CD14-positive monocyte (primary cell): ENCODE results near the gene CNPPD1. TPM values are rescaled to one million over a fixed set of nuclear protein-coding genes. Genes with fewer than 3 reads are reported as not detected.

ENCODE experiments used
- DNase-seq, 3 donors: peaks; one replicate each; pipeline ENCODE4 v3.0.0-alpha.2; 2011 to 2022
- H2AFZ ChIP-seq: 2 replicates; pipeline ENCODE4 v1.6.0; 2012; ENCODE audit warnings: mild to moderate bottlenecking, low read depth, low read length, inconsistent platforms; ENCODE audit not compliant: insufficient read depth, poor library complexity, severe bottlenecking
- H3K27ac ChIP-seq, 2 donors: 1 replicate in 1 of 2; 2 replicates in 1 of 2; pipeline ENCODE4 v1.5.1; 2012 to 2013; ENCODE audit warnings: low read length in 2 of 2, control low read depth in 1 of 2, inconsistent platforms in 1 of 2, low read depth in 1 of 2, mild to moderate bottlenecking in 1 of 2
- H3K27me3 ChIP-seq, 2 donors: one replicate each; pipeline versions ENCODE4 v1.6.0 to v1.6.1; 2011 to 2013; ENCODE audit warnings: low read length in 2 of 2; ENCODE audit not compliant: control insufficient read depth in 2 of 2, insufficient read depth in 2 of 2
- H3K36me3 ChIP-seq, 2 donors: replicated peaks in 1 of 2; 1 replicate in 1 of 2; 2 replicates in 1 of 2; pipeline versions ENCODE4 v1.5.1 to v1.6.1; 2012 to 2013; ENCODE audit warnings: low read length in 2 of 2, control low read depth in 1 of 2, inconsistent platforms in 1 of 2, mild to moderate bottlenecking in 1 of 2; ENCODE audit not compliant: insufficient read depth in 2 of 2, control insufficient read depth in 1 of 2
- H3K4me1 ChIP-seq, 2 donors: 1 replicate in 1 of 2; 2 replicates in 1 of 2; pipeline versions ENCODE4 v1.5.1 to v1.6.1; 2012 to 2013; ENCODE audit warnings: low read length in 2 of 2, control low read depth in 1 of 2, inconsistent platforms in 1 of 2, mild to moderate bottlenecking in 1 of 2, moderate library complexity in 1 of 2; ENCODE audit not compliant: insufficient read depth in 2 of 2, control insufficient read depth in 1 of 2
- H3K4me2 ChIP-seq: replicated peaks from 2 replicates; pipeline ENCODE3; 2012; ENCODE audit warnings: low read length, moderate library complexity, mild to moderate bottlenecking; ENCODE audit not compliant: poor library complexity, severe bottlenecking; ENCODE audit errors: extremely low read depth
- H3K4me3 ChIP-seq, 3 experiments: fragments of 200-600 bp in 1 of 3; sonication (generic) in 1 of 3; replicated peaks in 1 of 3; 1 replicate in 2 of 3; 2 replicates in 1 of 3; pipeline ENCODE4 v1.5.1; 2011 to 2013; ENCODE audit warnings: low read length in 3 of 3, mild to moderate bottlenecking in 3 of 3, control low read depth in 2 of 3, low read depth in 2 of 3, inconsistent platforms in 1 of 3, moderate library complexity in 1 of 3
- H3K79me2 ChIP-seq: 2 replicates; pipeline ENCODE4 v1.6.0; 2012; ENCODE audit warnings: mild to moderate bottlenecking, control low read depth, inconsistent platforms, low read length, moderate library complexity; ENCODE audit not compliant: insufficient read depth
- H3K9ac ChIP-seq: 2 replicates; pipeline ENCODE4 v1.6.0; 2017; ENCODE audit warnings: low read length, mild to moderate bottlenecking; ENCODE audit not compliant: insufficient read depth, poor library complexity, severe bottlenecking
- H3K9me3 ChIP-seq, 2 donors: replicated peaks in 1 of 2; 1 replicate in 1 of 2; 2 replicates in 1 of 2; pipeline versions ENCODE4 v1.5.1 to v1.6.1; 2012 to 2013; ENCODE audit warnings: low read length in 2 of 2, control low read depth in 1 of 2; ENCODE audit not compliant: control insufficient read depth in 1 of 2, insufficient read depth in 1 of 2
- H4K20me1 ChIP-seq: 2 replicates; pipeline ENCODE4 v1.6.0; 2012; ENCODE audit warnings: mild to moderate bottlenecking, low read length, control low read depth, moderate library complexity; ENCODE audit not compliant: insufficient read depth
- H3K27ac Mint-ChIP-seq, 7 donors: one replicate each; pipeline ENCODE4 v1.8.0; 2020; ENCODE audit warnings: mild to moderate bottlenecking in 7 of 7, mixed read lengths in 7 of 7, moderate library complexity in 6 of 7, inconsistent platforms in 2 of 7
- H3K27me3 Mint-ChIP-seq, 3 donors: one replicate each; pipeline ENCODE4 v1.8.0; 2021 to 2022; ENCODE audit warnings: low read depth in 3 of 3, mild to moderate bottlenecking in 3 of 3, mixed read lengths in 3 of 3, moderate library complexity in 3 of 3, inconsistent platforms in 1 of 3
- H3K36me3 Mint-ChIP-seq, 2 donors: one replicate each; pipeline ENCODE4 v1.8.0; 2020; ENCODE audit warnings: mixed read lengths in 2 of 2, inconsistent platforms in 1 of 2, mild to moderate bottlenecking in 1 of 2
- H3K4me1 Mint-ChIP-seq: one replicate; pipeline ENCODE4 v1.8.0; 2020; ENCODE audit warnings: mild to moderate bottlenecking, mixed read lengths
- H3K4me3 Mint-ChIP-seq, 2 donors: one replicate each; pipeline ENCODE4 v1.8.0; 2020; ENCODE audit warnings: mild to moderate bottlenecking in 2 of 2, mixed read lengths in 2 of 2, moderate library complexity in 1 of 2
- H3K9me3 Mint-ChIP-seq, 7 donors: one replicate each; pipeline ENCODE4 v1.8.0; 2020 to 2022; ENCODE audit warnings: mixed read lengths in 7 of 7, mild to moderate bottlenecking in 6 of 7, moderate library complexity in 6 of 7, inconsistent platforms in 2 of 7
- CTCF ChIP-seq: fragments of 200-600 bp; IDR thresholded peaks from one replicate; pipeline ENCODE4 v1.8.0; 2022; ENCODE audit warnings: antibody characterized with exemption, mild to moderate bottlenecking
- WGBS: methylation state at CpG from one replicate; pipeline ENCODE4 v1.1.5; 2013; ENCODE audit warnings: missing lambda C conversion rate; ENCODE audit not compliant: insufficient coverage; 5-methylcytosine and 5-hydroxymethylcytosine counted together
- intact Hi-C, 2 donors: fragments of 100-400 bp; cut with micrococcal nuclease; formaldehyde crosslinking; loops; one replicate each; pipeline versions ENCODE4 v1.15.0 to v1.15.1; 2023
- polyA plus RNA-seq, 3 donors: library from polyadenylated mRNA; depleted of rRNA in 1 of 3; unstranded in 2 of 3; stranded (reverse) in 1 of 3; fragments of 300-500 nt in 2 of 3; fragments of >200 nt in 1 of 3; fragmentation: Illumina TruSeq in 2 of 3; gene quantifications; 1 replicate in 2 of 3; 2 replicates in 1 of 3; pipeline ENCODE4 v1.2.3, GENCODE V29; 2012 to 2021

CNPPD1 gene
- polyA plus RNA-seq, 3 donors = 68.8 to 109 (median 71.3) TPM

DNA sequence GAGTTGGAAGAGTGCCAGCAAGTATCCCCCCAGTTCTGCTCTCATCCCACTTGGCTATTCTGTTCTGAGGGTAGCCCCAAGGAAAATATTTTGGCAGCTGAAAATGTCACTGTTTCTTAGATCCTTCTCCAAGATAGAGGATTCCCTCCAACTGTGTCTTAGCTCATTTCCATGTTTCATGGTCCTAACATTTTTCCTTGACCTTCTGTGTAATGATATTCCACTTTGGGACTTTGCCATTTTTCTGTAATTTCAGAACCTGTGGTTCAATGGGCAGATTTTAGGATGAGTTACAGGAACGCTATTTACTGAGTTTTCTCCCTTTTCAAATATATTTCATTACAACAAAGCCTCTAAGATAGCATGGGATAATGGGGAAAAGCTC is 50.8 kb downstream of the CNPPD1 start:
- H4K20me1 ChIP-seq = peaks cover 38% of the 10 kb centered on the region
- H2AFZ ChIP-seq = no peak overlapping the region
- H3K27ac Mint-ChIP-seq = no peak overlapping the region
- no peaks in the 10 kb centered on the region for H3K9me3 ChIP-seq
- intact Hi-C loops = no loop called here
- H3K4me1 ChIP-seq = no peaks in the 10 kb centered on the region
- no peaks in the 10 kb centered on the region for H3K36me3 ChIP-seq
- no peaks in the 10 kb centered on the region for H3K27me3 ChIP-seq
- no peak overlapping the region for H3K4me2 ChIP-seq
- peaks cover 19 to 29% of the 10 kb centered on the region in 2 donors for H3K36me3 Mint-ChIP-seq
- no peaks in the 10 kb centered on the region for H3K79me2 ChIP-seq
- no peak overlapping the region for H3K4me3 ChIP-seq
- H3K9me3 Mint-ChIP-seq = peaks cover 0 to 2% (median 0%) of the 10 kb centered on the region in 7 donors
- H3K27ac ChIP-seq = no peak overlapping the region
- peaks cover 9% of the 10 kb centered on the region for H3K4me1 Mint-ChIP-seq
- TF ChIP-seq CTCF = no peak
- no peak overlapping the region for H3K4me3 Mint-ChIP-seq
- DNase-seq = no peak
- H3K9ac ChIP-seq = no peak overlapping the region
- H3K27me3 Mint-ChIP-seq = peaks cover 0 to 2% (median 1%) of the 10 kb centered on the region in 3 donors
- WGBS = no CpG with 5 or more reads among the region's 1 CpG

DNA sequence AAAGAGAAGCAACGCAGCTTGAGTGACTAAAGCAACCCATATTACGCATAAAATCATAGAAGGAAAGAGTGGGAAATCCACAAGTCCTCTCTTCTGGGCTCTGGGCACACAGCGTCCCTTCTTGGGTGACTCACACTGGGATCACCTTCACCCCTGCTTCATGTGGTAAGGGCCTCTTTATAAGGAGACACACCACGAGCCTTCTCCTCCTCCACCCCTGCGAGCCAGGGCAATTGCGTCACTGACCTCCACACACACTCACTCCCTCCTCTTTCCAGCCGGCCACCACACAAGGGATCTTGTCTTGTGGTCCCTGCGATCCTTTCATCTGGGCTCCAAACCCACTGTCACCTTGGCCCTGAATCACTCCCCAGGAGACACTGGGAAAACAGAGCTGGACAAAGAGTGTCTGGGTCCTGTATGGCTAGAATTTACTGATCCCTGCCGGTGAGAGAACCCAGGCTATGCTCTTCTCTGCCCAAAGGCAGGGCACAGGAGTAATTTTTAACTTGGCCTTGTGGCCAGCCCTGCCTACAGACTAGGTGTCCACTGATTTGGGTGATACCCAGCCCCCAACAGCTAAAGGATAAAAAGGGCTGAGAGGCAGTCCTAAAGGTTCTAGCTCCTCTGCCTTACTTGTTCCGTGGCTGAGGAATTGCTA is 51.4 kb downstream of the CNPPD1 start:
- H3K27me3 ChIP-seq = no peaks in the 10 kb centered on the region
- peaks cover 9% of the 10 kb centered on the region for H3K4me1 Mint-ChIP-seq
- no peak for TF ChIP-seq CTCF
- DNase-seq = peak in 1 of 3 donors; percentile 28
- H3K9me3 ChIP-seq = no peaks in the 10 kb centered on the region
- H3K9ac ChIP-seq = no peak overlapping the region
- no peak overlapping the region for H3K4me3 Mint-ChIP-seq
- no peaks in the 10 kb centered on the region for H3K79me2 ChIP-seq
- H3K27ac ChIP-seq = no peak overlapping the region
- no peak overlapping the region for H2AFZ ChIP-seq
- no peaks in the 10 kb centered on the region for H3K4me1 ChIP-seq
- no peak overlapping the region for H3K4me3 ChIP-seq
- peaks cover 0 to 2% (median 1%) of the 10 kb centered on the region in 3 donors for H3K27me3 Mint-ChIP-seq
- H3K36me3 ChIP-seq = no peaks in the 10 kb centered on the region
- intact Hi-C loops = no loop called here
- no peak overlapping the region for H3K27ac Mint-ChIP-seq
- peaks cover 0 to 2% (median 0%) of the 10 kb centered on the region in 7 donors for H3K9me3 Mint-ChIP-seq
- H3K4me2 ChIP-seq = no peak overlapping the region
- H3K36me3 Mint-ChIP-seq = peaks cover 16 to 25% of the 10 kb centered on the region in 2 donors
- peaks cover 38% of the 10 kb centered on the region for H4K20me1 ChIP-seq
- WGBS = 43% methylated on average over 8 of the region's 10 CpGs
